Ramos (cell line): Measurements from ENCODE around the gene VPS54.
"Not testable (repeated sequence)": the region's sequence is repeated elsewhere in the genome, so short reads cannot be mapped to it uniquely, and the experiment has no call there.

Experiments used
- in situ Hi-C: fragments of 300-500 bp; cut with MboI; formaldehyde crosslinking; loops from one replicate; pipeline ENCODE4 v1.14.3; 2022; ENCODE audit warnings: low sequenced_read_pairs; ENCODE audit not compliant: unreplicated experiment

The VPS54 gene

DNA sequence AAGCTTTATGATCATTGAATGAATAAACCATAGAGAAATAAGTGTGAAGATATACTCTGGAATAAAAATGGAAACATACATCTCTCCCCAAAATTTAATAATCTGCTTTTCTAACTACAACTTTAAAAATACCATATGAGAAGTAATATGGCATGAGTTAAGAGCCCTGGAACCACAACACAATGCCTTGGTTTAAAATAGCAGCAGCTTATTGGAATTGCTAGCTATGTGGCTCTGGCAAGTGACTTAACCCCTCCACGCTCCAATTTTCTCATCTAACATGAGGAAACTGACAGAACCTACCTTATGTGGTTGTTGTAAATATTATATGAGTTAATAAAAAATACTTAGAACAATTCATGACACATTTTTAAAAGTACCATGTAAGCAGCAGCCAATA, 76.4 kb downstream of the VPS54 start:
- in situ Hi-C loops, result no loop called here

DNA sequence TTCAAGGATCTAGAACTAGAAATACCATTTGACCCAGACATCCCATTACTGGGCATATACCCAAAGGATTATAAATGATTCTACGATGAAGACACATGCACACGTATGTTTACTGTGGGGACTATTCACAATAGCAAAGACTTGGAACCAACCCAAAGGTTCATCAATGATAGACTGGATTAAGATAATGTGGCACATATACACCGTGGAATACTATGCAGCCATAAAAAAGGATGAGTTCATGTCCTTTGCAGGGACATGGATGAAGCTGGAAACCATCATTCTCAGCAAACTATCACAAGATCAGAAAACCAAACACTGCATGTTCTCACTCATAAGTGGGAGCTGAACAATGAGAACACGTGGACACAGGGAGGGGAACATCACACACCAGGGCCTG, 87.1 kb downstream of the VPS54 start:
- in situ Hi-C loops, result not testable (repeated sequence)

DNA sequence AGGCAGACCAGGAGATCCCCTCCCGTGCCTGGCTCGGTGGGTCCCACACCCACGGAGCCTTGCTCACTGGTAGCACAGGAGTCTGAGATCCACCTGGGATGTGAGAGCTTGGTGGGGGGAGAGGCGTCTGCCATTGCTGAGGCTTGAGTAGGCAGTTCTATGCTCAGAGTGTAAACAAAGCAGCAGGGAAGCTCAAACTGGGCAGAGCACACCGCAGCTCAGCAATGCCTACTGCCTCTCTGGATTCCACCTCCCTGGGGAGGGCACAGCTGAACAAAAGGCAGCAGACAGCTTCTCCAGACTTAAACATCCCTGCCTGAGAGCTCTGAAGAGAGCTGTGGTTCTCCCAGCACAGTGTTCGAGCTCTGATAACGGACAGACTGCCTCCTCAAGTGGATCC, 92.4 kb downstream of the VPS54 start:
- in situ Hi-C loops, result no loop called here

DNA sequence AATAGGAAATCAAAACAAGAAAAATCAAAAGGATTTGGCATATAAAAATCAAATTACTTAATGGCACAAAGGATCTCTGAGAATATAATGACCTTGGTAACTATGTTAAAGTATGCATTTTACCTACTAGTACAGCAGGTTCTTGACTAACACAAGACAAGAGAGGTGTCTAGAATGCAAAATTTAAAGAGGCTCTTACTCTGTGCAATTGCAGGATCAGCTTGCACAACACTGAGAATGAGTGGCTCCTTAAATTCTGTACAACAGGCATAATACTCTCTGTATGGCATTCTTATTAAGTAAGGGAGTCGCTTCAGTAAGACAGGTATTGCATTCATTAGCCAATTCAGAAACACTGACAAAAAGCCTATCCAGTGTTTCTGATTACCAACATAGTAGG, 104.9 kb downstream of the VPS54 start:
- in situ Hi-C loops, result no loop called here

DNA sequence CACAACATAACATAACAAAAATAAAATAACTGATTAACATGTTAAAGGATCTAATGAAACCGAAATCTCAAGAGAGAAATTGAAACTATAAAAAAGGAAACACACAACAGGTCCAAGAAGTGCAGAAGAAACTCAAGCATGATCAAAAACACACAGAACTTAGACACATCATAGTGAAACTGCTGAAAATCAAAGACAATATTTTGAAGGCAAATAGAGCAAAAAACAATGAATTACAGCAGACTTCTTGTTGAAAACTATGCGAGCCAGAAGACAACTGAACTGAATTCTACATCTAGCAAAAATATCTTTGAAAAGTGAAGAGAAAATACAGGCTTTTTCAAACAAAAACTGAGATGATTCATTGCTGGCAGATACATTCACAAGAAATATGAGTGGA, 116.2 kb downstream of the VPS54 start:
- in situ Hi-C loops, result no loop called here

DNA sequence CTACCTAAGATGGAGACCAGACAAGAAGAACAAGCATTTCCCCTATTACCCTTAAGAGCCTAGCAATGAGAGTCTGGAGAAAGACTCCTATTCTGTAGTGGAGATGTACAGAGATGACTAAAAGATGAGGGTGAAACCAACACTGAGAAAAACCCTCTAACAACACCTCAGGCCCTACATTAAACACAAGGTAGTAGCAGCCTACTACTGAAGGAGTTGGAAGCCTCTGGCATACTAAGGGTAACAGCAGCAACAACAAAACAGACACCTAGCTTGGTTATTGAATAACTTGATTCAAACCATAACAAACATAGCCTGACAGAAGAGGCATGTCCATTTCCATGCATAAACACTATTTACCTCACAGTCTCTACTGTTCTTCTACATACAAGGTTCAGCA, 117.1 kb downstream of the VPS54 start:
- in situ Hi-C loops, result no loop called here

DNA sequence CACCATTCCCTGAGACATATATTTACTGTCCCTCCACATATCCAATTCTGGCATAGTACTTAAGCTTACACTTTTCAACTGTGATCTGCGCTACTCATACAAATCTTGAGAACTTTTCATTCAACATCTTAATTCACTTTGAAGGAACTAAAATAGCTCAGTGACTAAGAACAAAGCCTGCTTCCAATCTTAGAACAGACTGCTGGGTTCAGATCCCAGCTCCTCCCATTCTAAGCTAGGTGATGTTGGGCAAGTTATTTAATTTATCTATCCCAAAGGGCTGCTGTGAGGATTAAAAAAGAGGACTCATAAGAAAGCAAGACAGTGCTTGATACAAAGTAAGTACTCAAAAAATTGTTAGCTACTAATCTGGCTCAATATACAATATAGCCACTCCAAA, 119.6 kb downstream of the VPS54 start:
- in situ Hi-C loops, result no loop called here

DNA sequence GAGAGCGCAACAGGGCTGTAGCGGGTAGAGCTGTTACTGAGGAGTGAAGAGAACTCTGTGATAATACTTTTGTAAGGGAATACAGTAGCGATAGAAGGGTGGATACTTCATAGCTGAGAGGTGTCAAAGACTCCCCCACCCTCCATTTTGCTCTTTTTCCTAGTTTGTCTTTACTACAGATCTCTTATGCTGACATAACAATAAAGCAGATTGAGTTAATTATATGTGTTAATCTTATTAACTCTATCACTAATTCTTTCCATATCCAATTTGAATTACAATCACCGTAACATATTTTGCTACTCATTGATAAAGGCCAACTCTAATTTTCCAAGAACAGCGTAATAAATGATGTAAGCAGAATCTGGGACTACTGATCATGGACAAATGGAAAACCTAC, 120.4 kb downstream of the VPS54 start:
- in situ Hi-C loops, result no loop called here

DNA sequence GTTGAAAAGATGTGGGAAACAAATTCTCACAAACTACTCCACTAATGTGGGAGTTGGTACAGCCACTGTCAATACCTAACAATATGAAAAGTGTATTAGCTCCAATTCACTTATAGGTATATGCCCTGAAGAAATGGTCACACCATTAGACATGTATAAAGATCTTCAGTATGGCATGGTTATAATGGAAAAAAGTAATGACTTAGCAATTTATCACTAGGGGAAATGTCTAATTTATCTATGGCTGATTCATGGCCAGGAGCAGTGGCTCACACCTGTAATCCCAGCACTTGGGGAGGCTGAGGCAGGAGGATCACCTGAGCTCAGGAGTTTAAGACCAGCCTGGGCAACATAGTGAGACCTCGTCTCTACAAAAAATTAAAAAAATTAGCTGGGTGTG, 125.1 kb downstream of the VPS54 start:
- in situ Hi-C loops, result no loop called here

DNA sequence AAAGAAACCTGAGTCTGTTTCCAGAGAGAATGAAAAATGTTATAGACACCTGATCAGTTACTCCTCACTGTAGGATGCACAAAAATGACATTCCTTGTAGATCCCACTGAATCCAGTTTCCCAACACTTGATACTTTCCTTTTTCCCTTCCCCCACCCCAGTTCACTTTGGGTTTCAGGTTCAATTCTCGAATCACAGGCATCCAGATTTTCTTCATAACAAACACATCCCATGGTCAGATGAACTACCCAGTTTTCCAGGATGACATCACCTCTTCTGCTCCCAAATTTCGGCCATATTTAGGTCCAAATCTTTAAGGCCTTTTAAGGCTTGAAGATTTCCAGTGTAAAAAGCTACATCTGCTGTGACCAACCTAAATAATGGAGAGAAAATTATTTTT, 126.1 kb downstream of the VPS54 start:
- in situ Hi-C loops, result no loop called here

DNA sequence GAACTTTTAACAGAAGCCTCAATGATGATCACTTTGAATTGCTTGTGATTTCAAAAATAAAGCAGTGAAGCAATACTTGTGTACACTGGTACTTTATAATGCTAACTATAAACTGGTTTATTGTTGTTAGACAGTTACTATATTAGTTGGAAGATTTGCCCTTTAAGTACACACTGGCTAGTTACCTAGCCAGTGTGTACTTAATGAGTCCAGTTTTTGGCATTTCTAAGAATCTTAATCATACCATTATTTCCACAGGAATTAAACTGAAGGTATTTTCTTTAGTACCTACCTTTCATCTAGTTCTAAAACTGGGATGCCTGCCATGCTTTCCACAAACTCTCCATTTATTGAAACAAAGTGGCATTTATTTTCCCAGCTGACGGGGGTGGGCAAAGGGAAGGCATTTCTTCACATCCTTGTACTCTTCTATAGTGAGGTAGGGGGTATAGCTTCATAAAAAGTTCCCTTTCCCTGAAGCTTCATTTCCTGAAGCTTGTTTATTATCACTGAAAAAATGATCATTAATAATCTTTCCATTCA, 127.7 kb downstream of the VPS54 start:
- in situ Hi-C loops, result no loop called here

DNA sequence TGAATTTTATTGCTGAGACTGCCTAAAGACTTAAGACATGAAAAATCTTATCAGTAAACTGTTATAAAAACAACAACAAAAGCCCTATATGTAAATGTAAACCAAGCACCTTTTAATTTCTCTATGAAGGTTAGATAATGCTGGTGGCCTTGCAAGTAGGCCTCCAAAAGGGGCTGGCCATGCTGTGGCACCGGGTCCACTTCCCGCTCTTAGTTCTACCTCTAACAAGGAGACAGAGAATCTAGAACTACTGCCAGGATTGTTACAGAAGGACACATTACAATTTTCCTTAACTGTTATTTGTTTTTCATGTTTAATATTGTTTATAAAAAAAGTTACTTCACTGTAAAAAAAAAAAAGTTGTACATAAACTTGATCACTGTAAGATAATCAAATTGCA, 128.6 kb downstream of the VPS54 start:
- in situ Hi-C loops, result no loop called here

DNA sequence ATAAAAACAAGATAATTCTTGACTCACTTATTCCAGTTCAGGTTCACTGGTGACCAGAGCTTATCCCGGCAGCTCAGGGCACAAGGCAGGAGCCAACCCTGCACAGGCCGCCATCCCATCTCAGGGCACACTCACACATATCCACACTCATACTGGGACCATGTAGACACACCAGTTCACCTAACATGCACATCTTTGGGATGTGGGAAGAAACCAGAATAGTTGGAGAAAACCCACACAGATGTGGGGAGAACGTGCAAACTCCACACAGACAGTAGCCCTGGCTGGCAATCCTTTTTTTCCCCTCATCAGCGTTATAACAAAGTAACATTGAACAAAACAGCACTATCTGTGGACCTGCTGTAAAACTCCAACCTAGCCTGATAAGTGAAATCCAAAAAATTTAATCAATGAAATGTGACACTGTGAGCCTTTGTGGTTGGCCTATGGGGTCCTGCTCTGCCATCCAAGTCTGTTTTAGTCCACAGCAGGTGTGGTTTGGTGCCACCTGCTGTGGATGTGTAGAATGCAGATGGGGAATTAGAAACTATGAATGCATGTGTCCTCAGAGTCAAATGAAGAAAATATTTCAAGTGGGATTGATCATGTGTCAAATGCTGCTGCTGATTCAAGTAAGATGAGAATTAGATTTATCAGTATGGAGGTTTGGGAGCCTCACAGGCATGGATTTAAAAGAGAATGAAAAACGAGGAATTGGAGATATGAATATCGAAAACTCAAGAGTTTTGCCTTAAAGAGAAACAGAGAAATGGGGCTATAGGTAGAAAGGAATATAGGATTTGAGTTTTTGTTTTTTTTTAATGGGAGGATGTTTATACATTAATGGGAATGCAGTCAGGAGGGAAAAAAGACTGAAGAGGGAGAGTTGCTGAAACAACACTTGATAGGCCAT, 130.5 kb downstream of the VPS54 start:
- in situ Hi-C loops, result loop anchor here (10.0 kb wide), 1 partner anchor 204 kb away; no protein-coding TSS in a partner anchor

DNA sequence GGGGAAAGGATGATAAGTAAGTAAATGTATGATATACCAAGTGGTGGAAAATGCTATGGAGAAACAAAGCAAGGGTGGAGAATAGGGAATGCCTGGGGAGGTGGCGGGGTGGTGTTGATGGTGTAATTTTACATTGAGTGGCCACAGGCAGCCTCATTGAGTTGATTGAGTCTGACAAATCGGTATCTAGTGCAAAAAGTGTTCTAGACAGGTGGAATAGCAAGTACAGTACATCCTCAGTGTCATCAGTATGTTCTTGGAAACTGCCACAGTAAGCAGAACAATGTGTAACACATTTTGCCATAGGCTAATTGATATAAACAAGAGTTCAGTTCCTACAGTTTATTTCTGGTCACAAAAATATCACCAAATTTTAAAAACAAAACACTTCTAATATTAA, 131.2 kb downstream of the VPS54 start:
- in situ Hi-C loops, result loop anchor here (10.0 kb wide), 1 partner anchor 203 kb away; no protein-coding TSS in a partner anchor

DNA sequence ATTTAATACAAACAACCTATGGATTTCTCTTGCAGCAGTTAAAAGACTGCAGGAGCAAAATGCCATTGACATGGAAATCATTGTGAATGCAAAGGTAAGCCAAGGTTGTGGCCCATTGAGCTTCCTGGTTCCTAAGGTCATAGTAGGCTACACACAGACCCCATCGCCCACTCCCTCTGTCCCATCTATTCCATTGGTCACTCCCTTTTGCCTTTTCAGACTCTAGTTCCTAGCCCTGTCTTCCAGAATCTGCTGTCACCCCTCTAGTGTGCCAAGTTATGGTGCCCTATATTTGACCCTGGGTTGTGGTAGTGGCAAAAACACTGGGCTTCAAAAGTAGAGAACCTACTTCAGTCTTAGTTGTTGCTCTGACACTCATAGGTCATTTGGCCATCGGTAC, 132.8 kb downstream of the VPS54 start:
- in situ Hi-C loops, result loop anchor here (10.0 kb wide), 1 partner anchor 202 kb away; no protein-coding TSS in a partner anchor

DNA sequence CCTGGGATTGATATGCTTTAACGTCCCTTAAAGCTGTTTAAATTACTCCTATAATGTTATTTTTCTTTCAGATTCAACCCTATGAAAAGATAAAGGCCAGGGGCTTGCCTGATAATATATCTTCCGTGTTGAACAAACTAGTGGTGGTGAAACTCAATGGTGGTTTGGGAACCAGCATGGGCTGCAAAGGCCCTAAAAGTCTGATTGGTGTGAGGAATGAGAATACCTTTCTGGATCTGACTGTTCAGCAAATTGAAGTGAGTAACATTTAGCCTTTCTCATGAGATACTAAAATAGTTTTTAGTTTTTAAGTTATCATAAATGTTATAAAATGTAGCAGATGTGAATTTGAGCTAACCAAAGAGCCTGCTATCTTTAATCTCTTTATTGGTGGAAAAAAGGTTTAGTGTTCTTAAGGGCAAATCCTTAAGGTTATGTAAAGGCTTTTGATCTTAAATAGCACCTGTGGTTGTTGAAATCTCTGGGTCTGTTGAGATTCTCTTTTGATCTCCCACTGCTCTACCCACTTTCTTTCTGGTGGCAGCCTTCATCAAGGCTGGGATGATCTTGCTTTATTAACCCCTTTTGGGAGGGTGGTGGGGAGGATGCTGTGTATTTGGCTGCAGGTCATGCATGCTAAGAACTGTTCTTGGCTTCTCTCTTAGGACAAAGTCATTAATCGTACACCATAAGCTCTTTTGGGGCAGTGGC, 136.7 kb downstream of the VPS54 start:
- in situ Hi-C loops, result loop anchor here (10.0 kb wide), 1 partner anchor 198 kb away; no protein-coding TSS in a partner anchor

DNA sequence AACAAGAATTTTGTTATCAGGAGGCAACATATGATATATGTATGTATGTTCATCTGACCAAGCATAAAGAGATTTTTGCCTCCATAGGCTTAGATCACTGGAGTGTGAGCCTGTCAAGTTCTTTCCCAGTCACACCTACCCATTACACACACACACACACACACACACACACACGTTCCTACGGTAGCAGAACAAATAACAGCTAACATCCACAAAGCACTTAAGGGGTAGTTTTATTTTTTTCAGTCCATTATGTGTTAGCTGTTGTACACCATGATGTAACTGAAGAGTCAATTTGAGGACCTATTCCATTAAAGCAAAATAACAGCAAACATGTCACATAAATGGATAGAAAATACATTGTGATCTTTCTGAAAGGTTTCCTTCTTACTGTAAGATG, 138.0 kb downstream of the VPS54 start:
- in situ Hi-C loops, result loop anchor here (10.0 kb wide), 1 partner anchor 196 kb away; no protein-coding TSS in a partner anchor

DNA sequence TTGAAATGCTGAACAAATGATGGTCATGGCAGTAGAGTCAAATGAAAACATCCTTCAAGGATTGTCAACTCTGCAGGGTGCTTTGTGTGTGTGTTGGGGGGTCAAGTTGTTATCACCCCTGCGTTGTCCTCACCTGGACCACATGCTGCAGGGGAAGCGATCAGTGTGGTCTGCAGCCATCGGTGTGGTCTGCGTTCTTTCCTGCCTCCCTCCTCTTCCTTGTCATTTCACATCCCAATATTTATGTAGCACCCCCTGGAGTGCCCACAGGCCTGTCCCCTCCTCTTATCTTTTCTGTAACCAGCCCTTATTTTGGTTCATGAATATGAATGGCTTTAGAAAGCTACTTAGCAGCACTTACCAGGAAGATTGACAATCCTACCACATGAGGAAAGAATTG, 138.6 kb downstream of the VPS54 start:
- in situ Hi-C loops, result loop anchor here (10.0 kb wide), 1 partner anchor 196 kb away; no protein-coding TSS in a partner anchor

DNA sequence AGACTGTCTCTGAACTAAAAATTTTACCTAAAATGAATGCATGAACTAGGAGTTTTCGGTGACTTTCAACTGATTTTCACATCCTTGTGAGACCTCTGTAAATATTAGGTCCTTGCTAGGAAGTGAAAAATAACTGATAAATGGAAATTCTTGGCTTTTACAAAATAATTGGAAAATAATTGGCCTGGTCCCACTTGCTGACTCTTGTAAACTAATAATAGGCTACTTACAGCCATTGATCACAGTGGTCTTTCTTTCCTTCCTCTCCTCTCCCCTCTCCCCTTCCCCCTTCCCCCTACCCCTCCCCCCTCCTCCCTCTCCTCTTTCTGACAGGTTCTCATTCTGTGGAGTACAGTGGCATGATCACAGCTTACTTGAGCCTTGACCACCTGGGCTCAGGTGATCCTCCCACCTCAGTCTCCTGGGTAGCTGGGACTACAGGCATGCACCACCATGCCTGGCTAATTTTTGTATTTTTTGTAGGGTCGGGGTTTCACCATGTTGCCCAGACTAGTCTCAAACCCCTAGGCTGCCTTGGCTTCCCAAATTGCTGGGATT, 139.3 kb downstream of the VPS54 start:
- in situ Hi-C loops, result loop anchor here (10.0 kb wide), 1 partner anchor 195 kb away; no protein-coding TSS in a partner anchor

DNA sequence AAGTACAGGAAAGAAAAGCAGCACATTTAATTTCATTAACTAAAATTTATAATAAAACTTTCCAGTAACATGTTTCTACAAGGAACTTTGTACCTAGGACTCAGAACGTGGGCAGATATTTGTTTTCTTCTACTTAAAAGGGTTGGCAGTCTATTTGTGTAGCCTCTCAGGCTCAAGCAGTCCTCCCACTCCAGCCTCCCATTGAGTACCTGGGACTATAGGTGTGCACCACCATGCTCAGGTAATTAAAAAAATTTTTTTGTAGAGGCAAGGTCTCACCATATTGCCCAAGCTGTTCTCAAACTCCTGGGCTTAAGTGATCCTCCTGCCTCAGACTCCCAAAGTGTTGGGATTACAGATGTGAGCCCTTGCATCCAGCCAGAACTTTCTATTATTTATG, 140.7 kb downstream of the VPS54 start:
- in situ Hi-C loops, result no loop called here

DNA sequence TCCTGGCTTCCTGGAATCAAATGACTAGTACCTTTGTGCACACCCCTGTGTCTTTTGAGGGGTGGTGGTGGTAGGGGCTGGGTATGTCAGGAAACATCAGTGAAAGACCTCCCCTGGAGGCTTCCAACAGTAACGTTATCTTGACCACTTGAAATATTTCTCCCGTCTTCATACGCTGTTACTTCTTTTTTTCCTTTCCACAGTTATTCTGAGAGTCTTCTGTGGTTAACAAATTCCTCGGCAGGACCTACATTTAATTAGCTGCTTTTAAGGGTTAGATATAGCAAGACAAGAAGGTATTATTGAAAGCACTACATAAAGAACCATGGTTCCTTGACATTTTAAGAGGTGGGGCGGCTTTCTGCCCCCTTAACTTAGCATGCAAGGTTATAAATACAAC, 142.9 kb downstream of the VPS54 start:
- in situ Hi-C loops, result no loop called here
